Breast epithelium (tissue), 4 donors: ENCODE data around the gene TMEM231. TPM values are rescaled to one million over a fixed set of nuclear protein-coding genes. Genes with fewer than 3 reads are reported as not detected.

Experiments
- DNase-seq, 2 donors: peaks; one replicate each; pipeline ENCODE4 v3.0.0-alpha.2; 2019; ENCODE audit warnings: low spot score in 2 of 2
- H3K27ac ChIP-seq, 2 donors: fragments of 200-600 bp; sonication (generic) in 1 of 2; one replicate each; pipeline ENCODE4 v1.5.1; 2016 to 2019; ENCODE audit warnings: mild to moderate bottlenecking in 1 of 2
- H3K27me3 ChIP-seq, 2 donors: fragments of 200-600 bp; sonication (generic) in 1 of 2; one replicate each; pipeline versions ENCODE4 v1.5.1 to v1.6.0; 2017 to 2019; ENCODE audit warnings: control low read depth in 1 of 2, mild to moderate bottlenecking in 1 of 2
- H3K36me3 ChIP-seq: fragments of 200-600 bp; one replicate; pipeline ENCODE4 v1.5.1; 2019
- H3K4me1 ChIP-seq, 2 donors: fragments of 200-600 bp; sonication (generic); one replicate each; pipeline ENCODE4 v1.5.1; 2016 to 2019; ENCODE audit warnings: control low read depth in 1 of 2
- H3K4me3 ChIP-seq, 3 donors: fragments of 200-600 bp; sonication (generic); 1 replicate in 2 of 3; 2 replicates in 1 of 3; pipeline ENCODE4 v1.5.1; 2016 to 2019; ENCODE audit warnings: mild to moderate bottlenecking in 3 of 3, moderate library complexity in 2 of 3
- H3K9me3 ChIP-seq, 2 donors: fragments of 200-600 bp; sonication (generic) in 1 of 2; one replicate each; pipeline ENCODE4 v1.5.1; 2016 to 2019; ENCODE audit warnings: control low read depth in 1 of 2
- CTCF ChIP-seq, 3 donors: fragments of 450-650 bp; IDR thresholded peaks; one replicate each; pipeline ENCODE4 v1.5.1; 2016 to 2017; ENCODE audit warnings: antibody characterized with exemption in 3 of 3, mild to moderate bottlenecking in 3 of 3, moderate library complexity in 3 of 3
- POLR2A ChIP-seq: fragments of 450-650 bp; IDR thresholded peaks from one replicate; pipeline ENCODE4 v1.6.1; 2016; ENCODE audit warnings: antibody characterized with exemption, mild to moderate bottlenecking, moderate library complexity
- POLR2AphosphoS5 ChIP-seq, 3 donors: sonication (generic); formaldehyde crosslinking; IDR thresholded peaks; one replicate each; pipeline ENCODE4 v1.6.1; 2017; ENCODE audit warnings: antibody characterized with exemption in 3 of 3
- intact Hi-C: fragments of 100-400 bp; cut with DNase I; formaldehyde crosslinking; loops from one replicate; pipeline ENCODE4 v1.15.1; 2023; ENCODE audit warnings: low total_unique reads
- total RNA-seq, 3 donors: library from RNA; depleted of rRNA; stranded (reverse); fragments of >200 nt; gene quantifications; one replicate each; pipeline ENCODE4 v1.1.0, GENCODE V29; 2016

The TMEM231 gene
- total RNA-seq, 3 donors from 2014 or later, result 6.6 to 9.8 (median 7.0) TPM

DNA sequence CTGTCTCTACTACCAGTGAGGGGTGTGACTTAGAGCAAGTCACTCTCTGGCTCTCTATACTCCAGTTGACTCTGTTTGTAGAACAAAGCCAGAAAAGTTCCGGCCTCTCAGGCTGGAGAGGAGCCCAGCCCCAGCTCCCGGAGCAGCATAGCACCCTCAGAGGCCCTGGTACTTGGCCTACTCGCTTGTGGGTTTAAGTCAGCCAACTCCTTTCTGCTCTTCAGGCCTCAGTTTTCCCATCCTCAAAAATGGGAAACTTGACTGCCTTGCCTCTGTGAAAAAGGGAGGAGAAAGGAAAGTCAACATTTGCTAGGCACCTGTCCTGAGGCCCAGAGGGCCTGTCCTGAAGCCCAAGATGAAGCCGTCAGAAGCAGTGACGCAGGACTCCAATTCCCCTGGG is 61.9 kb downstream of the TMEM231 start:
- Histone ChIP-seq H3K27me3 (peaks cover 0 to 8% of the 10 kb centered on the region in 2 donors), H3K36me3 (no peaks in the 10 kb centered on the region), H3K27ac (no peak overlapping the region), H3K4me3 (peak overlapping the region in 2 of 3 donors; percentile 48 to 62), H3K4me1 (no peaks in the 10 kb centered on the region), H3K9me3 (no peaks in the 10 kb centered on the region)
- intact Hi-C loops, result no loop called here
- no peak for TF ChIP-seq POLR2A
- TF ChIP-seq POLR2AphosphoS5 (IDR thresholded peaks at IDR 0.05), result no peak
- TF ChIP-seq CTCF (IDR thresholded peaks at IDR 0.05), result no peak
- DNase-seq, result no peak

GRCh38 chr16:75491876-75492275 is 64.2 kb downstream of the TMEM231 start:
- intact Hi-C loops, result no loop called here
- TF ChIP-seq POLR2AphosphoS5 (IDR thresholded peaks at IDR 0.05) (no peak), POLR2A (no peak), CTCF (IDR thresholded peaks at IDR 0.05) (no peak)
- no peak overlapping the region for H3K4me3 ChIP-seq
- no peak for DNase-seq
- H3K36me3 ChIP-seq, result no peaks in the 10 kb centered on the region
- peaks cover 0 to 8% of the 10 kb centered on the region in 2 donors for H3K27me3 ChIP-seq
- no peaks in the 10 kb centered on the region for H3K9me3 ChIP-seq
- no peak overlapping the region for H3K27ac ChIP-seq
- no peaks in the 10 kb centered on the region for H3K4me1 ChIP-seq

- TF ChIP-seq POLR2AphosphoS5 (IDR thresholded peaks at IDR 0.05) (no peak), CTCF (IDR thresholded peaks at IDR 0.05) (no peak), POLR2A (no peak)
- intact Hi-C loops, result no loop called here
Measured at GRCh38 chr16:75488322-75488721, 67.7 kb downstream of the TMEM231 start.

More at GRCh38 chr16:75488322-75488721, 67.7 kb downstream of the TMEM231 start:
- Histone ChIP-seq H3K9me3 (no peaks in the 10 kb centered on the region), H3K36me3 (no peaks in the 10 kb centered on the region), H3K27me3 (no peaks in the 10 kb centered on the region), H3K4me1 (no peaks in the 10 kb centered on the region), H3K27ac (no peak overlapping the region), H3K4me3 (no peak overlapping the region)
- DNase-seq, result no peak

Other genes with a start within 250 kb of the TMEM231 start
- 10 to 100 TPM; 55.5 to 81.9 (median 80.9) TPM for gene CFDP1, start 122.7 kb downstream of the TMEM231 start, total RNA-seq
- gene TMEM170A, start 91.6 kb downstream of the TMEM231 start, total RNA-seq, result 10 to 100 TPM; 12.8 to 36.3 (median 22.0) TPM
- under 1 TPM in 2 of 3 donors, not detected in 1; under 0.01 to 0.44 TPM for gene CHST6, start 60.8 kb downstream of the TMEM231 start, total RNA-seq
- under 1 TPM in 2 of 3 donors, not detected in 1; 0.15 to 0.33 TPM for gene CHST5, start 20.1 kb downstream of the TMEM231 start, total RNA-seq
- 100 to 1,000 TPM in 2 of 3 donors, 10 to 100 TPM in 1; 95.2 to 128 (median 104) TPM for gene GABARAPL2, start 10.1 kb upstream of the TMEM231 start, total RNA-seq
- gene ADAT1, start 67.0 kb upstream of the TMEM231 start, total RNA-seq, result 10 to 100 TPM; 30.1 to 74.9 (median 62.3) TPM
- 100 to 1,000 TPM; 107 to 135 (median 114) TPM for gene KARS1, start 91.4 kb upstream of the TMEM231 start, total RNA-seq
- gene TERF2IP, start 91.5 kb upstream of the TMEM231 start, total RNA-seq, result 10 to 100 TPM; 68.2 to 79.0 (median 76.0) TPM
- gene CPHXL2, start 120.8 kb upstream of the TMEM231 start, total RNA-seq, result not detected
- not detected for gene DUXB, start 145.2 kb upstream of the TMEM231 start, total RNA-seq
- gene CPHXL, start 170.2 kb upstream of the TMEM231 start, total RNA-seq, result not detected